Activated CD4-positive, alpha-beta T cell treated with anti-CD3 and anti-CD28 coated beads, Interleukin-2, amount 50 U/mL, for 16 hours (primary cell): ENCODE data around the gene CTDSPL.

Experiments
- DNase-seq: peaks from one replicate; pipeline ENCODE4 v3.0.0-alpha.2; 2020

The CTDSPL gene

DNA sequence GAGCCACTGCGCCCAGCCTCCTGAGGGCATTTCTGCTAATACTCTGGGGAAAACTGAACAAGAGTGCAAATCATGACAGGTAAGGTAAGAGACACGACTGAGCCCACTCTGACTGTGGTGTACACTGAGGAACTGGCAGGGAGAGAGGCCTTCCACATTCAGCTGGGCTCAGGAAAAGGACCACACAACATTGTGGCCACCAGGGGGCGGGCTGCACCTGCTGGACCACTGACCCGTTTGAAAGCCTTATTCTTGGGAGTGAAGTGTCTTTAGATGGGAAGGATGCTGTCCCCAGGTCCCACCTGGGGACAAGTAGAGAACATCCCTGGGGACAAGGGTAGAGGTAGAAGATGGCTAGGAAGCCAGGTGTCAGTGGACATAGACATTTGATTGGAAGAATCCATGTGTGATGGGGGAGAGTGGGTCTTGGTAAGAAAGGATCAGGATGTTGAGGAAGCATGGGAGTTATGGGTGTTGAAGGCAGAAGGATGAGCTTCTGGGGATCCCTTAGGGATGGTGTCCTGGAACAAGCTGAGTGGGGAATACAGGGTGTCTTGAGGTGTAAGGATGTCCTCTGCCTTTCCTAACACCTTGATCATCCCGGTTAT, 6.2 kb upstream of the CTDSPL start:
- DNase-seq, result peak; percentile 74

DNA sequence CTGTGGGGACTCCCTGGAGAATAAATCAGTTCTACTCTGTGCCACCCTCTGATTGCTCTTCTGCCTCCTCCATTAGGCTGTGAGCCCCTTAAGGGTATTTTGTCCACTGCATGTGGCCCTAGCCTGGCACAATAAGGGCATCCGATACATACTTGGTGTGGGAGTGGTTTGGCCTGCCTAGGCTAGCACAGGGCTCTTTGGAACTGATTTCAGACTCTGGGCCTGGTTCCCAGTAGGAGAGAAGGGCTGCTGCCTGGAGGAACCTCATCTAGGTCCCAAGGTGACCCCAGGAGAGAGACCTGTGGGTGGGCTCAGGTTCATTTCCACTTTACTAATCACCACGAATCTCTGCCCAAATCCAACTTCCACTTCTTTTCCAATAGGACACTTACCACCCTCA, 5.3 kb upstream of the CTDSPL start:
- no peak for DNase-seq

DNA sequence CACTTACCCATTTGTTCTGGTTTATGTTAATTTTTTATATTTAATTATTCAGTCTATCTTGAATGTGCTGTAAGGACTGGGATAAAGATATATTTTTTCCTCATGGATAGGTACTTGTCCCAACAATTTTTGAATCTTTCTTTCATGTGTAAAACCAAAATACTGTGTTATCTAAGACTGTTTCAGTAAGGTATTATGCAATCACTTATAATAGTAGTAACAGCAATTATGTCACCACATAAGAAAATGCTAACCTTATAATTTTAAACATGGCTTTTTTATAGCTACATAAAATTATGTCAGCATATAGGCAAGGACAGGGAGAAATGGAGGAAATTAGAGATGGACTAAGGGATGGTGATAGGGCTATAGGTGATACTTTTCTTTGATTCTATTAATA, 2.9 kb upstream of the CTDSPL start:
- DNase-seq, result no peak

DNA sequence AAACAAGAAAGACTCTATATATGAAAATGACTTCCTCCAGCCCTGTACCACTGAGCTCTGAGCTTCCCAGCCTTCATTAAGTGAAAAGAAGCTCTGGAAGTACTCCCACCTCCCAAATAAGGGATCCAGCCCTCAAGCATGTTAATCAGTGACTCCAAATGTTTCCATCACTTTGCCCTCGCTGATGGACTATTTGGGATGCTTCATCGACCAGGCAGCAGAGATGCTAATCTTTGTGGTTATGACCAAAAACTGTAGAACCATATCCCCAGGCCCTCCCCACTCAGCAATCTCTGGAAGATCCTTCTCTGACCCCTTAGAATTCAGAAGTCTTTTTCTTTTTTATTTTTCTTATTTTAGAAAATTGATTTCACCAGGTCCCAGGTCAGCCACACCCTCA, 2.3 kb upstream of the CTDSPL start:
- no peak for DNase-seq

DNA sequence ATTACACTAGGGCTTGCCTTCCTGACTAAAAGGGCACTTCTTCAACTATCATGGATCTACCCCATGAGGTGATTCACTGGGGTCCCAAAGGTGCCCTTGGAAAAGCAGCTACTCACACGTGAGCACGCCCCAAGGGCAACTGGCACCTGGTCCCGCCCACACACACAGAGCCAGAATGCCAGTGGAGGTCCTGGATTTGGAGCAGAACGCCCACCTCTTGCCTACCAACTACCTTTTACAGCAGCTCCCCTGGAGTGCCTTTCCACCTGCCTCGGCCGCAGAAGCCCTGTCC, 1.8 kb upstream of the CTDSPL start:
- no peak for DNase-seq

DNA sequence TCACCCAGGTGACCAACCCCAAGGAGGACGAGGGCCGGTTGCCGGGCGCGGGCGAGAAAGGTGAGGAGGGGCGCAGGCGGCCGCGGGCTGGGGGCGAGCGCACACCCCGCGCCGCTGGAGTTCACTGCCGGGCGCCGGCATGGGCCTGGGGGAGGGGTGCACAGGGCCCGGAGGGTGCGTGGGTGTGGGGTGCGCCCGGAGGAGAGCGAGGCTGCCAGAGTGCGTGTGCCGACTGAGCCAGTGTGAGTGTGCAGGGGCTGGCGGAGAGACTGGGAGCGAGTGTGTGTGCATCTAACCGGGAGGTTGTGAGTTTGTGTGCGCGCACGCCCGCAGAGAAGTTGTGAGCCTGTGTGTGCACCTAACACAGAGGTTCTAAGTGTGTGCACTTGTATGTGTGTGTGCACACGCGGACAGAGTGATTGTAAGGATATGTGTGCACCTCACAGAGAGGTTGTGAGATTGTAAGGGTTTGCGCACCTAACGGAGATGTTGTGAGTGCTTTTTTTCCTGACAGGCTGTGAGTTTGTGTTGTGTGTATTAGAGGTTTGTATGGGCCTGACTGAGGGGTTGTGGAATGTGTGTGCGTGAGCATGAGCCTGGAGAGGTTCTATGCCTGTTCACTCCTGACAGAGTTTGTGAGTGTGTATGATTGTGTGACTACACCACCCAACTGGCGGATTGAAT, 681 bp downstream of the CTDSPL start:
- no peak for DNase-seq

DNA sequence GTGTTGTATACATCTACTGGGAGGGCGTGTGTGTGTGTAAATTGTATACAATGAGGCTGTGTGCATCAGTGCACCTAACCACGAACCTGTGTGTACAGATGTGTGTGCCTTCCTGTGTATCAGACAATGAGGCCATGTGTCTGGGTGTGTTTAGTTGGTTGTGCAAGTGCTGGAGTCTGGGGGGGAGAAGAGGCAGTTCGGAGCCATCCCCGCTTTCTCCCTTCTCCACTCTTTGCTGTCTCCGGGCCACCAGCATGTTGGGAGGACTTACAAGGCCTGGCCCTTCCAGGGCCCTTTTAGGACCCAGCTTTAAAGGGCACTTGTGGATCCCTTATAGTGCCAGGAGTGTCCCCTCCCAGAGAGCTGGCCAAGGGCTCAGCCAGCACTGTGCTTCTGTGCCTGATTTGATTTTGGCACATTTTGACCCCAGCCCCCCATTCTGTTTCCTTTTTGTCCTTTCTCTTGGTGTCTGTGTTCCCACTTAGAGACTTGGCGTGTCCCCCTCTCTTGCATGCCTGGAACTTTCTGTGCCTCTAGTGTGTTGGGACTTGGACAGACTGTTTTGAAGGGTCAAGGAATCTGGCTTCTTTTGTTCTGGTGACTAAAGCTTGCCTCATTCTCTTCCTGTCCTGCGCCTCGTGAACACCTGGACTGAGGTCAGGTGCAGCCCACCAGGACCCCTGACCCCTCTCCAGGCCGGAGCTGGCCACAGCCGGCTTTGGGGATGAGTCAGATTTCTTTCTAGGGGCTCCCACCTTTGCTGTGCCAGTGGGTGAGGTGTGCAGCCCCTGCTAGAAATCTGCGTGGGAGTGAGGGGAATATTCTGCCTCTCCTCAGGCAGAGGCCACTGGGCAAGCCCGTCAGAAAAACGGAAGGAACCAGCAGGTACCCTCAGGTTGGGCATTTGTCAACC, 1.5 kb downstream of the CTDSPL start:
- DNase-seq, result no peak

DNA sequence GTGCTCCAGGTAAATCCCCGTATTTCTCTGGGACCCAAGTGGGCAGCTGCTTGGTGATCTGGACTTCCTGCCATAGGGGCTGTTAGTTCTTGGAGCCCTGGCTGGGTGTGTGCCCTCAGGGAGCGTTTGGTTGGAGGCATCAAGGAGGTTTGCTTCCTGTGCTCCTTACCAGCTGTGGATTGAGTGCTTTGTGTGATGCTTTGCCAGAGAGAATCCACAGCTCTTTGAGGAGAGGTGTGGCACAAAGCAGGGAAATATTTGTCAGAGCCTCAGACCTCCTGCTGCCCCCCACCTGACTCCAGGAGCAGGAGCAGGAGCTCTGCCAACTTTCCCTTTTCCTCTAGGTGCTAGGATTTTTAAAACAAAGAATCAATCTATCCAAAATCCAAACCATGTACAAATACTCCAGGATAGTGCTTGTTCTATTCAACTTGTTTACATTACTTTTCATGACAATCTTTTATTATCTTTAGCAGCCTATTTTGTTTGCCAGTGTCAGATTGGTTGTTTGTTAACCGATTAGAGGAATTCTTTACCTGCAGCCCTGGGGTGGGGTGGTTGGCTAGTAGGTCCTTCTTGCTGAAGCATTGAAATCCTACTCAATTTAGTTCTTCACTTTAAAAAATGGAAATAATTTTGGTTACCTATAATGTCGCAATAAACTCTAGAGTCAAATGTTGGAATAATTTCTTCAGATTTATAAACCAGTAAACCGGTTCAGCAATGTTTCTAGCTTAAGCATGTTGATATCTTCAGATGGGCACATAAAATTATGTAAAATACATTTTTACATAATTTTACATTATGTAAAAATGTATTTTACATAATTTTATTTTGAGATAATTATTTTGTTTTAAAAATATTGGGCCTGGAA, 2.5 kb downstream of the CTDSPL start:
- DNase-seq, result no peak

DNA sequence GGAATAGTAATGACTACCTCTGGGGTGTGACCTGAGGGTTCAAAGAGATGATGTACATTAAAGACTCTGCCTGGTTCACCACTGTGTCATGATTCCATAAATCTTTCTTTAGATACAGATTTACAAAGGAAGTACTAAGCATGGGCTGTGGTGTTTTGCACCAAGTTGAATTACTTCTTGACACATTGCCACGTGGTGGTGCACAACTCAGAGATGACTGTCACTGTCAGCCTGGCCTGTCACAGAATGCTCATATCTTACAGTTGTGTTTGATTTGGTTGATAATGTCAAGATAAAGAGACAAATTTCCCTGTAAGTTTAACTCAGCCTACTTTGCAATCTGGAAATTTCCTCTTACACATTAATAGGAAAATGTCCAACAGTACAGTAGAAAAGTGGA, 3.2 kb downstream of the CTDSPL start:
- no peak for DNase-seq

DNA sequence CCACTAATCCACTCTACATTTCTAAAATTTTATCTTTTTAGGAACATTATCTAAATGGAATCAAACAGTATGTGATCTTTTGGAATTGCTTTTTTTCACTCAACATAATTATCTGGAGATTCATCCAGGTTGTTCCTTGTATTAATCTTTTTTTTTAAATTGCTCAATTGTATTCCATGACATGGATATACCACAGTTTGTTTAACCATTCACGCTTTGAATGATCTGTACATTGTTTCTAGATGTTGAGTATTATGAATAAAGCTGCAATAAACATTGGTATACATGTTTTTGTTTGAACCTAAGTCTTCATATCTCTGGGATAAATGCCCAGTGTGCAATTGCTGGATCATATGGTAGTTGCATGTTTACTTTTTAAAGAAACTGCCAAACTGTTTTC, 5.5 kb downstream of the CTDSPL start:
- DNase-seq, result no peak

DNA sequence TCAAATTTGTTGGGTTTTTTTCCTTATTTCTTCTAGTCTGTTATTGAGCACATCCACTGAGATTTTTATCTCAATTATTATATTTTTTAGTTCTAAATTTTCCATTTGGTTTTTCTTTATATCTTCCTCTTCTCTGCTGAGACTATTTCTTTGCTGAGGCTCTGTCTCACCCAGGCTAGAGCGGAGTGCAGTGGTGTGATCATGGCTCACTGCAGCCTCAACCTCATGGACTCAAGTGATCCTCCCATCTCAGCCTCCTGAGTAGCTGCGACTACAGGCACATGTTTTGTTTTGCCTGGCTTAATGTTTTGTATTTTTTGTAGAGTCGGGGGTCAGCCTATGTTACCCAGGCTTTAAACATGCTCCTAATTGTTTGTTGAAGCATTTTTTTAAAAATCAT, 10.2 kb downstream of the CTDSPL start:
- DNase-seq, result no peak

DNA sequence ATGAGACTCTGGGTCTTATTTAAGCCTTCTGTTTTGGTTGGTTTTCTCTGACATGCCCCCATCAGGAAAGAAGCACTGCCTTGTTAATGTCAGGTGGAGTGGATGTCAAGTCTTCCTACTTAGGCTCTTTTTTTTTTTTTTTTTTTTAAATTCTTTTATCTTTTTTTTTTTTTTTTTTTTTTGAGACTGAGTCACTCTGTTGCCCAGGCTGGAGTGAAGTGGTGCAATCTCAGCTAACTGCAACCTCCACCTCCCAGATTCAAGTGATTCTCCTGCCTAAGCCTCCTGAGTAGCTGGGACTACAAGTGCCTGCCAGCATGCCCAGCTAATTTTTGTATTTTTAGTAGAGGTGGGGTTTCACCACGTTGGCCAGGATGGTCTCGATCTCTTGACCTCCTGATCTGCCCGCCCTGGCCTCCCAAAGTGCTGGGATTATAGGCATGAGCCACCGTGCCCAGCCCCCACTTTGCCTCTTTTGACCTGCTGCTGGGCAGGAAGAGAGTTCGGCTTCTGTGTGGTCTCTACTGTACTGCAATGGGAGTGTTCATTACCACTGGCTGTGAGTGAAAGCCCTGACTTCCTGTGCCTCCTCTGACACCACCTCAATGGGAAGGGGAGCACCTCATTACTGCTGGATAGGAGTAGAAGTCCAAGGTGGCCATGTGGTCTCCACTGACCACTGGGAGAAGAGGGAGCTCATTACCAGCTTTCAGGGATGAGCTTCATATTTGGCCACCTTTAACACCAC, 10.9 kb downstream of the CTDSPL start:
- no peak for DNase-seq

DNA sequence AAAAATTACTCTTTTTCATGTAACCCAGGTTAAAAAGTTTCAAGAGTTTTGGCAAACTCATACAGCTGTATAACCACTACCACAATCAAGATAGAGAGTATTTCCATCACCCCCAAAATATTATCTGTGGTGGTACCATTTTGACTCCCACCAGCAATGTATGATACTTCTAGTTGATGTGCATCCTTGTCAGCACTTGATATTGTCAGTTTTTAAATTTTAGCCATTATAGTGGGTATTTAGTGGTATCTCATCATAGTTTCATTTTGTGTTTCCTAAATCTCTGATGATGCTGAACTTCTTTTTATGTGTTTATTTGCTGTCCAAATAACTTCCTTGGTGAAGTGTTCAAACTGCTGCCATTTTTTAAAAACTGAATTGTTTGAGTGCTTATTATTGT, 14.6 kb downstream of the CTDSPL start:
- no peak for DNase-seq

DNA sequence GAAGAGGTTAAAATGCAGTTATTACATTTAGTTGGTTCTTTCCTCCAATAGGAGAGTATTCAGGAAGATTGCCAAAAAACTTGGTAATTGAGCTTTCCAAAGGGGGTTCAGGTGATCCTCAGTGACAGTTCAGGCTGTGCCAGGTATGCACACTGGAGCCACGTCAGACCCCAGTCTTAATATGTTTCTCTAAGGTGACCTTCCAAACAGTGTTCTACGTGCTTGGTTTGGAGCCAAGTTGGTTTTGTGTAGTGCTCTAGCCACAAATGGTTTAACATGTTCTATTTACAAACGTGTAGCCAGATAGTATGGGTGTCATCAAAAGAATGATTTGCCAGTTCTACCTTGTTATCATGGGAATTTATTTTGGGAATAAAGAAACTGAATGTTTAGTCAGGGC, 21.0 kb downstream of the CTDSPL start:
- DNase-seq, result no peak

DNA sequence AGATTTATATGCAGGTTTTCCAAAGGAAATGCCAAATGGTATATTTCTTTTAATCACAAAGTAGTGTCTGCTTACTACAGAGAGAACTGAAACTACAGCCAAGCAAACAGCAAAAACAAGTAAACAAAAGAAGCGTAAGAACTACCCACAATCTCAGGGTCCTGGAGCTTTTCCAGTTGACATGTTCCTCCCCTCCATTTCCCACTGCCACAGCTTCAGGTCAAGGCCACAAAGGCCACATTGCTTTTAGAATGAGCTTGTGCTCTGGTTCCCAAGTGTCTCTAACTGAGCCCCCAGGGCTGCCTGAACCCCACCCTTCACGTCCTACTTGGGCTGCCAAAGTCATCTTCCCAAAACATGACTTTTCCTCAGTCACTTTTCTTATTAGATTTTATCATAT, 24.1 kb downstream of the CTDSPL start:
- DNase-seq, result no peak

DNA sequence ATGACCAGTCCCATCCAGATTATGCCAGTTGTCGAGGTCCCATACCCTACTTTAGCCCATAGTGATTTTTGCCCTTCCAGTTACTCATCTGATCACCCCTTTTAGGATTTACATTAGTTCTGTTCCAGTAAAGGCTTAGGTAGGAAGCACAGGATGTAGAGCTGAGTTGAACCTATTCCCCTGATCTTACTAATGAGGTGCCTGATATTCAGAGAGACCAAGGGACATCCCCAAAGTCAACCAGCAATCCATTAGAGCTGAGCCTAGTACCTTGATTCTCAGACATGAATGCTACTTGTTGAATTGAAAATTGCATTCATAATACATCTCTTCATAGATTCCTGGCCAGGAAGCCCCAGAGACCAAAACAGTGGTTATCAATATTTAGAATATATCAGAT, 24.7 kb downstream of the CTDSPL start:
- no peak for DNase-seq

DNA sequence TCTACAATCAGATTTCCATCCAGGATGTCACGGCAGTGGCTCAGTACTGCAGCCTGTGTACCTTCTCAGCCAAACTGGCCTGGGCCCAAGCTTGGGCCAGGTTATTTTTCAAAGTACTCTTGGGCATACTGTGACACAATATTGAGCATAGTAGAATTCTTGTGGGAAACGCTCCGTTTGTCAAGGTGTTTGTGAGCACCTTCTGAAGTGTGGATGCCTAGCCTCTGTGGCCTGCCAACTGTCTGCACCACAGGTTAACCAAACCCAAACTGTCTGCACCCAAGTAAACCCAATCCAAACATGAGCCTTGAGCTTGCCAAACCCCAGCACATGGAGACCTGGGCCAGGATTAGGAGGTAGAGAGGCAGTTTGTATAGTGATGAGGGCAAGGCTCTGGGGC, 25.4 kb downstream of the CTDSPL start:
- DNase-seq, result no peak

DNA sequence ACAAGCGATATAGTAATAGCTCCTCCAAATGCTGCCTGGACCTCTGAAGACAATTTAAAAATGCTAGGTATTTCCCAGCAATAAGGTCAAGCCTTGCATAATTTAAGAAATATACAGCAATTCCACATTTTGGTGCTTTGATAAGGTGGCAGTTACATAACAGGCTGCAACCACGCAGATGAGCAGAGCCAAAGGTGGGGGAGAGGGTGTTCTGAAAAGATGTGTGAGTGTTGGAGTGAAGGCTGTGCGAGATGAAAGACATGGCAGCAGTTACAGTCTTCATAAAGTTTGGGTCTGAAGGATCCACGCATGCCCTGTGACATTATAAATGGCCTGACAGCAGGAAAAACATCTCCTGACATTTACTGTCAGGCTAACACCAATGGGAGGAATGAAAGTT, 26.1 kb downstream of the CTDSPL start:
- DNase-seq, result no peak

DNA sequence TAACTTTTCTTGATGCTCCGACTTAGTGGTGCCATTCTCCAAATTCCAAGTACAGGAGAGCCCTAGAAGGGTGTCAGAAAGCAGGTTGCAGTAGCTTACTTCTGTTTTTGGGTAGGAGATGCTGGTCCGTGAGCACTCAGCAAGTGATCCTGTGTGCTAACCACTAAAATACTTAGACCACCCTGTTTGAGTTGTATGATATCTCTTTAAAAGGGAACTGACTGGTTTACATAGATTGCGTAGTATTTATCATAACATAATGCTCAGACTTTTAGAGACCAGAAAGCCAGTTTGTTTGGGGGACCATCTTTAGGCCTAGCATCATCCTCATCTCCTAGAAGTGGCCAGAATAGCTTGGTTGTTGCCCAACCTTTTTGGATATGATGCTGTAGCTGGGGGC, 26.7 kb downstream of the CTDSPL start:
- DNase-seq, result no peak

DNA sequence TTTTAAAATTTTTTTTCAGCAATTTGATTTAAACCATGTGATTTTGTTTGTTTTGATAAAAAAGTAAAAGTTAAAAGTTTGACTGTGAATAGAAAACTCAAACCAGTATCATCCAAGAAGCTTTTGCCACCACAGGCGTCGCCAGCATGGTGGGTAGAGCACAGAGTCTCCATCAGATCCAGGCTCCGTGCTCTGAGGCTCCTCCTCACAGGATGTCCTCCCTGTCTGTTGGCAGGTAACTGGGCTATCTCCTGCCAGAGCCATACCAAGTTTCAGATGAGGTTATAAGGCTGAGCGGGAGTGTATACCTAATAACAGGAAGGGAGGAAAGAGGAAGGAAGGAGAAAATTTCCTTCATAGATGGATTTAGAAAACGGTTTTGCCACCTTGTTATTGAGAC, 28.8 kb downstream of the CTDSPL start:
- DNase-seq, result no peak

DNA sequence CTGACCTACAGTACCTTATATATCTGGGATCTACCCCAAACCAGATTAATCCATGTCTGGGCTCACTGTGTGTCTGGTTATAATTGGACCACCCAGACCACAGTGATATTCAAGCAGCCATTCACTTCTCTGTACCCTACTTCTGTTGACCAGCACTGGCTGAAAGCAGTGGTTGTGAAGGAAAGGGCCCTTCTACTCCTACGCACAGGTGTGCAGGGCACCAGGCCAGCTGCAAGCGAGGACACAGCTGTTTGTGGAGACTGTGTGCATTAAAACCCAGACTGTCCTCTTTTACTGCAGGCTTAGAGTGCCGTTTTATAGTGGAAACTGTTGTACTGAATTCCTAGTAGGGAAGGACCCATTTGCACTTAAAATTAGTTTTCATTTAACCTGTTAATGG, 29.5 kb downstream of the CTDSPL start:
- no peak for DNase-seq

DNA sequence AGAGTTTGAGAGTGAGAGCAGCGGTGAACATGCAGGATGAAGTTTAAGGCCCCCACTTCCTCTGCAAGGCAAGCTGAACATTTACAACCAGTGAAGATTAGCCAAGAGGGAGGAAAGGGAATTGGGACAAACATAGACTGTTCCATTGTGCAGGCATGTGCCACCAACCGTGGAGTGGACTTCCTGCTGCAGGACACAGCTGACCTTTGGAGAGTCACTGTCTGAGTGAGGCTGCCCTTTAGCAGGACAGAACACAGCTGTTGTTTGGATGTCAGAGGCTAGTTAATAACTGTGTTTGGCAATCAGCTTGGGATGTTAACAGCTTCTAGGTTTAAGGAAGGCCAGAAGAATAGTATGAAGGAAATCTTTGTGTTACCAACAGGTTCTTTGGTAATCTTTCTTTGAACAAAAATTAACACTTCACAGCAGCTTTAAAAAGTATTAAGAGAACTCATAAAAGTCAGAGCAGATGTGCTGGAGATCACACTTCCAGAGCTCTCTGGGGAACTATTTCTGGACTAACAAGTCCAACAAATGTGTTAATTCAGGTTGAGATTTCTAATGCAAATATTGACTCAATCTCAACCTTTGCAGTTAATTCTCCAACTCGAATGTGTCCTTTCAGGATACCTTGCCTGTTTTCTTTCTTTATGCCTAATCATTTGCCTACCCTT, 31.4 kb downstream of the CTDSPL start:
- no peak for DNase-seq
